Epithelial cell of esophagus (primary cell): ENCODE measurements around the gene RHBDD1.

Source experiments
- DNase-seq: peaks from one replicate; pipeline ENCODE4 v3.0.0; 2010; ENCODE audit warnings: low read depth
- H3K4me3 ChIP-seq: 2 replicates; pipeline ENCODE4 v1.5.1; 2011; ENCODE audit warnings: mild to moderate bottlenecking, low read length, control low read depth
- CTCF ChIP-seq: IDR thresholded peaks from 2 replicates; pipeline ENCODE4 v1.5.1; 2011; ENCODE audit warnings: low read depth, mild to moderate bottlenecking, low read length, control low read depth, inconsistent platforms; ENCODE audit not compliant: insufficient read depth; ENCODE audit errors: missing control alignments

The RHBDD1 gene

GRCh38 chr2:226963528-226963927 is 127.7 kb downstream of the RHBDD1 start:
- peak; percentile 75 for DNase-seq
- TF ChIP-seq CTCF = no peak
- no peak overlapping the region for H3K4me3 ChIP-seq

- no peak for DNase-seq
- no peak overlapping the region for H3K4me3 ChIP-seq
- TF ChIP-seq CTCF = no peak
These were observed 129.5 kb downstream of the RHBDD1 start for GRCh38 chr2:226965376-226965775.

GRCh38 chr2:226969417-226970080 is 133.7 kb downstream of the RHBDD1 start:
- H3K4me3 ChIP-seq = no peak overlapping the region
- no peak for TF ChIP-seq CTCF
- no peak for DNase-seq

- no peak overlapping the region for H3K4me3 ChIP-seq
- no peak for DNase-seq
- no peak for TF ChIP-seq CTCF
These were observed 134.5 kb downstream of the RHBDD1 start for GRCh38 chr2:226970362-226970761.

GRCh38 chr2:226971084-226971483 is 135.2 kb downstream of the RHBDD1 start:
- TF ChIP-seq CTCF = no peak
- H3K4me3 ChIP-seq = no peak overlapping the region
- DNase-seq = no peak

GRCh38 chr2:226971770-226972169 is 135.9 kb downstream of the RHBDD1 start:
- DNase-seq = no peak
- no peak for TF ChIP-seq CTCF
- H3K4me3 ChIP-seq = no peak overlapping the region

GRCh38 chr2:226973816-226974215 is 138.0 kb downstream of the RHBDD1 start:
- no peak for TF ChIP-seq CTCF
- DNase-seq = no peak
- no peak overlapping the region for H3K4me3 ChIP-seq
